Karpas-422 (cell line): ENCODE measurements around the gene C13orf46. TPM values are rescaled to one million over a fixed set of nuclear protein-coding genes. Genes with fewer than 3 reads are reported as not detected.
"Not testable (repeated sequence)": the region's sequence is repeated elsewhere in the genome, so short reads cannot be mapped to it uniquely, and the experiment has no call there.

Experiments
- DNase-seq: peaks from one replicate; pipeline ENCODE4 v3.0.0-alpha.2; 2015
- H2AFZ ChIP-seq: fragments of 200-600 bp; sonication (generic); 2 replicates; pipeline ENCODE4 v1.6.1; 2014; ENCODE audit warnings: antibody characterized with exemption, low read length, mixed read lengths
- H3K27ac ChIP-seq: fragments of 200-600 bp; sonication (generic); 2 replicates; pipeline ENCODE4 v1.5.1; 2014; ENCODE audit warnings: mild to moderate bottlenecking, low read length, moderate library complexity
- H3K27me3 ChIP-seq: fragments of 200-600 bp; sonication (generic); 2 replicates; pipeline ENCODE4 v1.6.1; 2014; ENCODE audit warnings: low read length, mixed read lengths
- H3K36me3 ChIP-seq: fragments of 200-600 bp; sonication (generic); 2 replicates; pipeline ENCODE4 v1.6.1; 2014; ENCODE audit warnings: low read length, mixed read lengths; ENCODE audit not compliant: insufficient read depth
- H3K4me1 ChIP-seq: fragments of 200-600 bp; sonication (generic); 2 replicates; pipeline ENCODE4 v1.6.1; 2014; ENCODE audit warnings: mild to moderate bottlenecking, low read length, mixed read lengths
- H3K4me2 ChIP-seq: fragments of 200-600 bp; sonication (generic); 2 replicates; pipeline ENCODE4 v1.6.1; 2014; ENCODE audit warnings: low read length, low read depth, mild to moderate bottlenecking; ENCODE audit not compliant: poor library complexity, severe bottlenecking
- H3K4me3 ChIP-seq: fragments of 200-600 bp; sonication (generic); 2 replicates; pipeline ENCODE4 v1.5.1; 2014; ENCODE audit warnings: mild to moderate bottlenecking, antibody characterized with exemption, low read length, mixed read lengths
- H3K79me2 ChIP-seq: fragments of 200-600 bp; sonication (generic); 2 replicates; pipeline ENCODE4 v1.6.1; 2014; ENCODE audit warnings: mild to moderate bottlenecking, low read length, mixed read lengths
- H3K9ac ChIP-seq: fragments of 200-600 bp; sonication (generic); 2 replicates; pipeline ENCODE4 v1.6.0; 2014; ENCODE audit warnings: low read length
- H3K9me2 ChIP-seq: fragments of 200-600 bp; sonication (generic), shearing (Covaris generic); replicated peaks from 2 replicates; pipeline ENCODE4 v1.6.0; 2014; ENCODE audit warnings: mild to moderate bottlenecking, low read length, moderate library complexity; ENCODE audit not compliant: insufficient read depth
- H3K9me3 ChIP-seq: fragments of 300-700, 200-600 bp; sonication (generic); 2 replicates; pipeline ENCODE4 v1.6.1; 2014; ENCODE audit warnings: low read length, mixed read lengths
- H4K20me1 ChIP-seq: fragments of 200-600 bp; sonication (generic); 2 replicates; pipeline ENCODE4 v1.6.1; 2014; ENCODE audit warnings: mild to moderate bottlenecking, antibody characterized with exemption, low read length, low read depth; ENCODE audit not compliant: insufficient read depth
- total RNA-seq: library from RNA; depleted of rRNA; stranded (reverse); fragments of >200 nt; shearing (Covaris generic); gene quantifications from 2 replicates; pipeline ENCODE4 v1.2.3, GENCODE V29; 2014; ENCODE audit warnings: low replicate concordance

Gene C13orf46
- total RNA-seq, 1 experiment from 2014 or later, result not detected

- Histone ChIP-seq H3K27ac (no peak overlapping the region), H4K20me1 (no peaks in the 10 kb centered on the region), H3K4me1 (no peaks in the 10 kb centered on the region), H3K36me3 (no peaks in the 10 kb centered on the region), H3K79me2 (no peaks in the 10 kb centered on the region), H3K4me3 (no peak overlapping the region), H3K9me2 (no peaks in the 10 kb centered on the region), H2AFZ (no peak overlapping the region), H3K9ac (no peak overlapping the region), H3K9me3 (no peaks in the 10 kb centered on the region), H3K27me3 (no peaks in the 10 kb centered on the region), H3K4me2 (no peak overlapping the region)
- DNase-seq, result no peak
These were observed 55.3 kb downstream of the C13orf46 start for GRCh38 chr13:113918580-113918979.

DNA sequence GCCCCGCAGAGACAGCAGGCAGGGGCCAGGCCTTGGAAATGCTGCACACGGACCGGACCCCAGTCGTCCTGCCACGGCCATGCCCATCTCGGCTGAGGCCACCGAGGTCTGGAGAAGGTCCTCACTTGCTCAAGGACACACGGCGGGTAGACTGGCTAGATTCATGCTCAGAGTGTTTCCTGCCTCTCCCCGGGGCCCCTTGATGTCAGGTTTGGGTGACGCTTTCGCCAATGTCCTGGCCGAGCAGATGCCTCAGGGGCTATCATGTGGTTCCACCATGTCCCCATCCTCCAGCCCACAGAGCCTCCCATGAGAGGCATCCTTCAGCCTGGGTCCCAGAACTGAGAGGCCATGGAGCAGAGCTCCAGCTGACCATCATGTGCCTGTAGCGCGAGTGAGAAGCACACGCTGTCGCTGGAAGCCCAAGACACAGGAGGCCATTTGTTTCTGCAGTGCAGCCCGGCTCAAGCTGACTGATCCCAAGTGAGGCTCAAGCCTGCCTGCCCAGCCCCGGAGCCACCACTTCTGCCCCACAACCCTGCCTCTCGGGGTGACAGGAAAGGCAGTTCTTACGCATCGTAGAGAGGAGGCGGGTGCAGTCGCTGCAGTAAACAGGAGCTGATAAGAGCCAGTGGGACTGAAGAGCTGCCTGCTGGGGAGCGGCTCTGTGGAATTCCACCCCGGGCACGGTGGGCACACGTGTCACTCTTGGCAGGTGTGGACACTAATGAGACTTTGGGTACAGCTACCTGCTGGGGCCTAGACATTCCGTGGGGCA lies 56.1 kb downstream of the C13orf46 start:
- Histone ChIP-seq H3K36me3 (no peaks in the 10 kb centered on the region), H3K27ac (no peak overlapping the region), H3K4me2 (no peak overlapping the region), H3K9ac (no peak overlapping the region), H2AFZ (no peak overlapping the region), H3K9me3 (no peaks in the 10 kb centered on the region), H3K27me3 (no peaks in the 10 kb centered on the region), H4K20me1 (no peaks in the 10 kb centered on the region), H3K9me2 (no peaks in the 10 kb centered on the region), H3K4me1 (no peaks in the 10 kb centered on the region), H3K4me3 (no peak overlapping the region), H3K79me2 (no peaks in the 10 kb centered on the region)
- DNase-seq, result no peak

DNA sequence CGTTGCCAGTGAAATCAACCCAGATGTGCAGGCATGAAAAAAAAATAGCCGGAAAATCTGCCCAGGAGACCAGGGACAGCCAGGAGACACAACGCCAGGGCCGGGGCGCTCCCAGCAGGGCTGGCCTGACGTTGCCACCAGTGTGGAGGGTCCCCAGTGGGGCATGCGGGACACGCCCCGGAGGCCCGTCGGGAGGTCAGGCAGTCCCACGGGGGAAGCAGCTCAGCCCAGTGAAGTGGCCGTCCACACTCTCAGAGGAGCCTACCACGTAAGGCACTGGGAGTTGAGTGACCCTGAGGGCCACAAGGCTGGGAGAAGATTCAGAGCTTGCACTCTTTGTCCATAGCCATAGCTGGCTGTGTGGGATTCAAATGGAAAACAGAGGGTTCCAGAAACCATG lies 56.8 kb downstream of the C13orf46 start:
- Histone ChIP-seq H3K4me3 (no peak overlapping the region), H3K79me2 (no peaks in the 10 kb centered on the region), H3K4me1 (no peaks in the 10 kb centered on the region), H3K4me2 (no peak overlapping the region), H3K9ac (no peak overlapping the region), H4K20me1 (no peaks in the 10 kb centered on the region), H2AFZ (no peak overlapping the region), H3K27ac (no peak overlapping the region), H3K36me3 (no peaks in the 10 kb centered on the region), H3K27me3 (no peaks in the 10 kb centered on the region), H3K9me2 (no peaks in the 10 kb centered on the region), H3K9me3 (no peaks in the 10 kb centered on the region)
- no peak for DNase-seq

GRCh38 chr13:113916330-113916815 lies 57.5 kb downstream of the C13orf46 start:
- Histone ChIP-seq H3K9me2 (no peaks in the 10 kb centered on the region), H3K9me3 (no peaks in the 10 kb centered on the region), H3K4me1 (no peaks in the 10 kb centered on the region), H3K27me3 (no peaks in the 10 kb centered on the region), H2AFZ (no peak overlapping the region), H3K36me3 (no peaks in the 10 kb centered on the region), H3K4me2 (no peak overlapping the region), H3K27ac (no peak overlapping the region), H3K4me3 (no peak overlapping the region), H4K20me1 (no peaks in the 10 kb centered on the region), H3K79me2 (no peaks in the 10 kb centered on the region), H3K9ac (no peak overlapping the region)
- no peak for DNase-seq

- Histone ChIP-seq H3K4me2 (no peak overlapping the region), H3K9me2 (no peaks in the 10 kb centered on the region), H3K79me2 (no peaks in the 10 kb centered on the region), H3K27me3 (no peaks in the 10 kb centered on the region), H3K9ac (no peak overlapping the region), H3K9me3 (no peaks in the 10 kb centered on the region), H4K20me1 (no peaks in the 10 kb centered on the region), H2AFZ (no peak overlapping the region), H3K4me1 (no peaks in the 10 kb centered on the region), H3K36me3 (no peaks in the 10 kb centered on the region), H3K27ac (no peak overlapping the region), H3K4me3 (no peak overlapping the region)
- DNase-seq, result no peak
These were observed 58.0 kb downstream of the C13orf46 start for GRCh38 chr13:113915786-113916329.

GRCh38 chr13:113915012-113915763 lies 58.7 kb downstream of the C13orf46 start:
- Histone ChIP-seq H3K79me2 (no peaks in the 10 kb centered on the region), H3K36me3 (no peaks in the 10 kb centered on the region), H2AFZ (no peak overlapping the region), H3K9me3 (no peaks in the 10 kb centered on the region), H3K4me1 (no peaks in the 10 kb centered on the region), H3K9ac (no peak overlapping the region), H4K20me1 (no peaks in the 10 kb centered on the region), H3K27ac (no peak overlapping the region), H3K9me2 (no peaks in the 10 kb centered on the region), H3K27me3 (no peaks in the 10 kb centered on the region), H3K4me2 (no peak overlapping the region), H3K4me3 (no peak overlapping the region)
- no peak for DNase-seq

- H3K27ac ChIP-seq, result no peak overlapping the region
- H4K20me1 ChIP-seq, result no peaks in the 10 kb centered on the region
- no peak overlapping the region for H3K4me2 ChIP-seq
These were observed 59.4 kb downstream of the C13orf46 start for GRCh38 chr13:113914333-113915011.

DNA sequence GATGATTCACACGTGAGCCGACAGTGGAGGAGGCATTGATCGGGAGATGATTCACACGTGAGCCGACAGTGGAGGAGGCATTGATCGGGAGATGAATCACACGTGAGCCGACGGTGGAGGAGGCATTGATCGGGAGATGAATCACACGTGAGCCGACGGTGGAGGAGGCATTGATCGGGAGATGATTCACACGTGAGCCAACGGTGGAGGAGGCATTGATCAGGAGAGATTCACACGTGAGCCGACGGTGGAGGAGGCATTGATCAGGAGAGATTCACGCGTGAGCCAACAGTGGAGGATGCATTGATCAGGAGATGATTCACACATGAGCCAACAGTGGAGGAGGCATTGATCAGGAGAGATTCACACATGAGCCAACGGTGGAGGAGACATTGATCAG lies 60.0 kb downstream of the C13orf46 start:
- H3K36me3 ChIP-seq, H3K9ac ChIP-seq, H3K27ac ChIP-seq, H3K4me3 ChIP-seq, DNase-seq, H3K27me3 ChIP-seq, H3K9me2 ChIP-seq, H3K79me2 ChIP-seq, H3K9me3 ChIP-seq, H3K4me2 ChIP-seq, H3K4me1 ChIP-seq, H4K20me1 ChIP-seq, H2AFZ ChIP-seq: not testable (repeated sequence)

More at GRCh38 chr13:113914333-113915011, 59.4 kb downstream of the C13orf46 start:
- Histone ChIP-seq H2AFZ (no peak overlapping the region), H3K27me3 (no peaks in the 10 kb centered on the region), H3K4me3 (no peak overlapping the region), H3K79me2 (no peaks in the 10 kb centered on the region), H3K9me3 (no peaks in the 10 kb centered on the region), H3K4me1 (no peaks in the 10 kb centered on the region), H3K36me3 (no peaks in the 10 kb centered on the region), H3K9me2 (no peaks in the 10 kb centered on the region), H3K9ac (no peak overlapping the region)
- DNase-seq, result no peak
